ENCODE results near the gene PPP1R3F. TPM values are rescaled to one million over a fixed set of nuclear protein-coding genes. Genes with fewer than 3 reads are reported as not detected.

PPP1R3F gene
- total RNA-seq, 2 donors from 2014 or later: 24.2 to 29.6 TPM

Other genes with a start within 250 kb of the PPP1R3F start
- 10 to 100 TPM; 25.8 to 60.3 TPM for gene TFE3, start 226.4 kb upstream of the PPP1R3F start, total RNA-seq
- 1 to 10 TPM; 1.3 to 2.2 TPM for gene CCDC120, start 210.8 kb upstream of the PPP1R3F start, total RNA-seq
- 10 to 100 TPM; 11.5 to 29.7 TPM for gene PRAF2, start 195.8 kb upstream of the PPP1R3F start, total RNA-seq
- 100 to 1,000 TPM in 1 of 2 donors, 10 to 100 TPM in 1; 78.3 to 117 TPM for gene WDR45, start 189.9 kb upstream of the PPP1R3F start, total RNA-seq
- 10 to 100 TPM; 17.7 to 26.1 TPM for gene GPKOW, start 146.1 kb upstream of the PPP1R3F start, total RNA-seq
- gene MAGIX, start 107.0 kb upstream of the PPP1R3F start, total RNA-seq: 10 to 100 TPM; 18.9 to 23.4 TPM
- gene PLP2, start 97.9 kb upstream of the PPP1R3F start, total RNA-seq: 10 to 100 TPM; 47.8 to 64.8 TPM
- 10 to 100 TPM in 1 of 2 donors, 1 to 10 TPM in 1; 7.2 to 12.7 TPM for gene PRICKLE3, start 83.4 kb upstream of the PPP1R3F start, total RNA-seq
- 1 to 10 TPM; 2.8 to 3.5 TPM for gene SYP, start 69.6 kb upstream of the PPP1R3F start, total RNA-seq
- gene CACNA1F, start 36.5 kb upstream of the PPP1R3F start, total RNA-seq: under 1 TPM; 0.08 to 0.11 TPM
- gene CCDC22, start 34.3 kb upstream of the PPP1R3F start, total RNA-seq: 10 to 100 TPM in 1 of 2 donors, 1 to 10 TPM in 1; 9.5 to 14.4 TPM
- gene FOXP3, start 5.1 kb upstream of the PPP1R3F start, total RNA-seq: not detected
- not detected for gene GAGE10, start 33.9 kb downstream of the PPP1R3F start, total RNA-seq
- gene GAGE12J, start 52.2 kb downstream of the PPP1R3F start, total RNA-seq: not detected
- not detected for gene GAGE13, start 61.8 kb downstream of the PPP1R3F start, total RNA-seq